Measurements from ENCODE around the gene COL23A1. TPM values are rescaled to one million over a fixed set of nuclear protein-coding genes. Genes with fewer than 3 reads are reported as not detected.

The COL23A1 gene
- total RNA-seq, 1 experiment from 2014 or later: not detected

GRCh38 chr5:178428341-178429155, 161.6 kb downstream of the COL23A1 start:
- intact Hi-C loops (cut with micrococcal nuclease; ENCODE audit: unreplicated experiment): no loop called here
- Mint-ChIP-seq H3K36me3 (ENCODE audit: insufficient read depth, unreplicated experiment) (no peaks in the 10 kb centered on the region), H3K4me3 (ENCODE audit: low read depth, unreplicated experiment) (no peak overlapping the region), H3K27ac (ENCODE audit: unreplicated experiment) (no peak overlapping the region), H3K27me3 (ENCODE audit: unreplicated experiment) (peaks cover 33% of the 10 kb centered on the region), H3K4me1 (ENCODE audit: low read depth, unreplicated experiment) (no peaks in the 10 kb centered on the region), H3K9me3 (ENCODE audit: low read depth, unreplicated experiment) (peaks cover 3% of the 10 kb centered on the region)
- CTCF ChIA-PET: no interaction called here
- no peak for DNase-seq
- no peak for TF ChIP-seq CTCF (IDR thresholded peaks at IDR 0.05; ENCODE audit: unreplicated experiment)
- BruUV-seq (replicated peaks): no TSS peak

- no peak overlapping the region for H3K27ac Mint-ChIP-seq (ENCODE audit: unreplicated experiment)
Measured at GRCh38 chr5:178427576-178428197, 162.5 kb downstream of the COL23A1 start.

GRCh38 chr5:178426326-178427130, 163.7 kb downstream of the COL23A1 start:
- no peak for DNase-seq
- TF ChIP-seq CTCF (IDR thresholded peaks at IDR 0.05; ENCODE audit: unreplicated experiment): no peak
- BruUV-seq (replicated peaks): no TSS peak
- Mint-ChIP-seq H3K4me1 (ENCODE audit: low read depth, unreplicated experiment) (no peaks in the 10 kb centered on the region), H3K4me3 (ENCODE audit: low read depth, unreplicated experiment) (no peak overlapping the region), H3K27ac (ENCODE audit: unreplicated experiment) (no peak overlapping the region), H3K36me3 (ENCODE audit: insufficient read depth, unreplicated experiment) (no peaks in the 10 kb centered on the region), H3K9me3 (ENCODE audit: low read depth, unreplicated experiment) (peaks cover 3% of the 10 kb centered on the region), H3K27me3 (ENCODE audit: unreplicated experiment) (peaks cover 17% of the 10 kb centered on the region)
- intact Hi-C loops (cut with micrococcal nuclease; ENCODE audit: unreplicated experiment): no loop called here
- CTCF ChIA-PET: no interaction called here

More at GRCh38 chr5:178427576-178428197, 162.5 kb downstream of the COL23A1 start:
- BruUV-seq (replicated peaks): no TSS peak
- intact Hi-C loops (cut with micrococcal nuclease; ENCODE audit: unreplicated experiment): no loop called here
- no peak for TF ChIP-seq CTCF (IDR thresholded peaks at IDR 0.05; ENCODE audit: unreplicated experiment)
- Mint-ChIP-seq H3K36me3 (ENCODE audit: insufficient read depth, unreplicated experiment) (no peaks in the 10 kb centered on the region), H3K9me3 (ENCODE audit: low read depth, unreplicated experiment) (peaks cover 3% of the 10 kb centered on the region), H3K4me1 (ENCODE audit: low read depth, unreplicated experiment) (no peaks in the 10 kb centered on the region), H3K4me3 (ENCODE audit: low read depth, unreplicated experiment) (no peak overlapping the region), H3K27me3 (ENCODE audit: unreplicated experiment) (peaks cover 29% of the 10 kb centered on the region)
- CTCF ChIA-PET: no interaction called here
- no peak for DNase-seq

- no peaks in the 10 kb centered on the region for H3K4me1 Mint-ChIP-seq (ENCODE audit: low read depth, unreplicated experiment)
Measured at GRCh38 chr5:178425621-178426068, 164.5 kb downstream of the COL23A1 start.

More at GRCh38 chr5:178425621-178426068, 164.5 kb downstream of the COL23A1 start:
- intact Hi-C loops (cut with micrococcal nuclease; ENCODE audit: unreplicated experiment): no loop called here
- H3K4me3 Mint-ChIP-seq (ENCODE audit: low read depth, unreplicated experiment): no peak overlapping the region
- no peak for TF ChIP-seq CTCF (IDR thresholded peaks at IDR 0.05; ENCODE audit: unreplicated experiment)
- no peaks in the 10 kb centered on the region for H3K9me3 Mint-ChIP-seq (ENCODE audit: low read depth, unreplicated experiment)
- no peak overlapping the region for H3K27ac Mint-ChIP-seq (ENCODE audit: unreplicated experiment)
- no TSS peak for BruUV-seq (replicated peaks)
- no peaks in the 10 kb centered on the region for H3K36me3 Mint-ChIP-seq (ENCODE audit: insufficient read depth, unreplicated experiment)
- DNase-seq: no peak
- CTCF ChIA-PET: no interaction called here
- peaks cover 9% of the 10 kb centered on the region for H3K27me3 Mint-ChIP-seq (ENCODE audit: unreplicated experiment)
